ENCODE data around the gene IRX4.

Gene IRX4

DNA sequence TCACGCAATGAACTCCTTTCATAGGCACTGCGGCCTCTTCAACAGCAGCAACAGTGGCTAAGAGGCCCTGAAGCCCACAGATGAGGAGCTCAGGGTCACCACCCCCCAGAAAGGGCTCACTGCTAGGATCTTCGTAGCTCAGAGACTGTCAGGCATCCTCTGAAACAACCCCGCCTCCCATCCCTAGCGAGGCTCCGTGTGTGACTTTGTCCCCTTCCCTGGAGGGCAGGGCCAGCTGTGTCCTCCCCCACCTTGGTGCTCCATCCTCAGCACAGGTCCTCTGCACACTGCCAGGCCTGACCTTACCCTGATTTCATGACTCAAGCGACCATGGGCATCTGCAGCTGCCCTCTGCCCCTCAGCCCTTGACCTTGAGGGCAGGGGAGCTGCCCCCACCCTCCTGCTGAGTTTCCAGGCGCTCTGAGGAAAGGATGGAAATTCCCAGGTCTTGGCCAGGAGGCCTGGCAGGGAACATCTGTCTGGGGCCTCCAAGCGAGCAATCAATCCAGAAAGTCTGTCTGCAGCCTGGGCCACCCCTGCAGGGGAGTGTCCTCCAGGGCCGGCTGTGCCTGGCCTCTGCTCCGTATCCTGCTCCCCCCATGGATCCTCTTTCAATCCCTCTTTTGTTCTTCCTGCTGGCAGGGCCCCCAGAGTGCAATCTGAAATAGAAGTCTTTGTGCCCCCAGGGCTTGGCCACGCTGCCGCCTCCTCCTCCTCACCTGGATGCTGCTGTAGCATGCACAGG lies 6.8 kb upstream of the IRX4 start:
- no peak for DNase-seq

DNA sequence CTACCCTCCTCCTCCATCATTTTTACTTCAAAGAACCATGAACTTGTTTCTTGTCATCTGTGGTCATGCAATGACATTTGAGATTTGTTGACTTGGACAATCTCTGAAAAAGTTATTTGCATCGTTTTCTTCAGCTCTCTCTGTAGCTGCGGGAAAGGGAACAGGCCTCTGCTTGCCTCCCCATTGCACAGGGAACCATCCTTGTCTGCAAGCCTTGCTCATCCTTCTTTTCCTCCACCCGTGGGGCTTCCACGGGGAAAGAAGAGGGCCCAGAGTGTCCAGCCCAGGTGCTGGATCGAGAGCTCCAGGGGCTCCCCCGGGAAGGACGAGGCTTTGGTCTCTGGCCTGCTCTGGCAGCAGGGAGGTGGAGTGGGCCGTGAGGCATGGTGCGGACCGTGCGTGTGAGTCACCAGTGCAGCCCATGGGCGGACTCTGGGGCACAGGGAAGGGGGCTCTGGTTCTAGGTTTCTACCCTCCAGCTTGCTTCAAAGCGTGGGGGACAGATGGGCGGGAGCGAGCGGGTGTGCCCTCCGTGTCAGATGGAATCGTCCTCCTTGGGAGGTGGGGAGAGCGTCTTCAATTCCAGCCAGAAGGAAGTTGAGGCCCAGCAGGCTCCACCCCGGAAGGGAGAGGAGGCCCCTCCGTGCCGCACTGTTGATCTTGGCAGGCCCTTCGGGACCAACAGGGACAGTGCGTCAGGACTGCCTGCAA lies 6.0 kb upstream of the IRX4 start:
- DNase-seq: no peak

DNA sequence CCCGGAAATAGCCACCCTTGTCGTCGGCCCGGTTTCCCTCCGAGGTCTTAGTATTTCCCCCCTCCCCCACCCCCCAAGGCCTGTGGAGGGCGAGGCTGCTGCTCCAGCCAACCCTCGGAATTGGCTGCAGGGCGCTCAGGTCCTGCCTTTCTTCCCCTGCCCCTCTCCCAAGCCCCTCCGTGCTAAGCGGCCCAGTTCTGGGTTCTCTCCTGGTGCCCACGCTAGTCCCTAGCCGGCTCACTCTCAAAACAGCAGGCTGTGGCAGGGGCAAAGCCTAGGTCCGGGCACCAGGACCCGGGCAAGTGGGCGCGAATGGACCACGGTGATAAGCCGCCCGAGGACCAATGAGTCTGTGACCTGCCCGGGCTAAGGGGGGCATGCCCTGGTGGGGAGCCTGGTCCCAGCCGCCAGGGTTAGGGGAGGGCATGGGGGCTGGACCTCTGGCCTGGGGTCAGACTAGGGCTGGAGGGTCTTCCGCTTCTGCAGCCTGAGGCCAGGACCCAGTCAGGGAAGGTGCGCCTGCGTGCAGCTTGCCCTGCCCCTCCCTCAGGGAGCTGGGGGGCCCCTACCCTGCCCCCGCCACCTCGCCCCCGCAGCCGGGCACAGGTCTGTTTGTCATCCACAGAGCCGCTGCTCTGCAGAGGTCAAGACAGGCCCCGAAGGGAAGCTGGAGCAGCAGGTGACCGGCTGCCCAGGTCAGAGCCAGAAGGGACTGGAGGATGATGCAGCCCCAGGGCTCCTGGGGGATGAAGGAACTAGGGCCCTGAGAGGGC lies 5.0 kb upstream of the IRX4 start:
- no peak for DNase-seq

DNA sequence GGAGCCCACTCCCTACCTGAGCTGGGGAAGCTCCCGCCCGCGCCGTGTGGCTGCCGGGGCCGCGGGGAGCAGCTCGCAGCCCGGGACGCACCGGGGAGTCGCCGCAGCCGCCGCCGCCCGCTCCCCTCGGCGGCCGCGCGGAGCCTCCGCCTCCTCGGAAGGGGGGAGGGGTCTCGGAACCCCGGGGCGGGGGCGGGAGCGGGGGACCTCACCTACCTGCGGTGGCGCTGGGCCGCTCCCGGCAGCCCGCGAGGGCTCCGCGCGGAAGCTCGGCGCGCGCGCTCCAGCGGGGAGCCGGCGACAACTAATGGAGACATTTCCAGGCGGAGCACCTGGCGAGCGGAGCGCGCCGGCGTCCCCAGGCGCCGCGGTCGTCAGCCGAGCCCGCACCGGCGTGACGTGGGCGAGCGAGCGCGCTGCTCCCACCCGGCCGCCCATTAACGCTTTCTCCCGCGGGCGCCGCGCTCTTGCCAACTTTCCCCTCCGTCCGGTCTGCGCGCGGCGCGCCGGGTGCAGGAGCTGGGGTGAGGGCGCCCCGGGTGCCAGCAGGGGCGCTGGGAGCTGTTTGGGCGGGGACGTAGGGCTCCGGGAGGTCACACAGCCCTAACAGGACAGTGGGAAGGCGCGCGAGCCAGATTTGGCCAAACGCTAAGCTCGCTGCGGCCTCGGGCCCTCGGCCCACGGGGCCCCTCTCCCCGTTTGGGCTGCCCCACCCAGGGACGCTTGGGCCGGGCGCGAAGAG lies 4.3 kb upstream of the IRX4 start:
- no peak for DNase-seq

DNA sequence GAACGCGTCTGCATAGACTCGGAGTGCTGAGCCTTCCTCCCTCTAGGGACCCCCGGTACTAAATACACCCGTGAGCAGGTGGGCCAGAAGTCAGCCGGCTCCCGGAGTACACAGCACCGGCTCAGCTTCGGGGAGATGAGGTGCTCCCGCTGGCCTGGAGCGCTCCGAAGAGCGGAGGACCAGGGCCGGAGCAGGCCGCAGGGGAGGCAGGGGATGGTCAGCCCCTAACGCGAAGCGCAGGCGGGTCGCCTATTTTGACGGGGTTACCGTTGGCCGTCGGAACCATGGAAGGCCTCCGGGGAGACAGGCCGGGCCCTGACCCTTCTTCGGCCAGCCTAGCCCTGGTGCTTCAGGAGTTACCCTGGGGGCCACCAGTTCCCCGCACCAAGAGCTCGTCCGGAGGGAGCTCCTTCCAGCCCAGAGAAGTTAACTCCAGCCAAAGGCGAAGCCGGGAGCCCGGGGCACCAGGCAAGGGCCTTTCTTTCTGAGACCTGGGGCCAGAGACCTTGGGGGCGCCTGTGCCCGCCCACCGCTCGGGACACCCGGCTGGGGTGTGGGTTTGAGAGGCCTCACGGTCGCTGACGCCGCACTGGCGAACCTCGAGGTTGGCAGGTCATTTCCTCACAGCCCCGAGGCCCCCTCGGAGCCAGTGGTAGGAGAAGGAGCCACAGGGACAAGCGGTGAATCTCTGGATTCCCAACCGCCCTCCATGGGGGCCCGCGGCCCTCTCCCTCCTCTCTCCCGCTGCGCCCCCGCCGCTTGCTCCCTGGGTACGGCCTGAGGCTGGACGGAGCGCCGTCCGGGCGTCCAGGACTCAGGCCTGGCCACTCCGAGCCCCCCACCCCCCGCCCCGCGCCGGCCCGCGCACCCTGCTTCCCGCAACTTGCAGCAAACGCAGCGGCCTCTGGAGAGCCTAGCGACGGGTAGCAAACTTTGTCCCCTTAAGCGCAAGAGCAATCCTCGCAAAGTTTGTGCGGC lies 3.4 kb upstream of the IRX4 start:
- DNase-seq: no peak

DNA sequence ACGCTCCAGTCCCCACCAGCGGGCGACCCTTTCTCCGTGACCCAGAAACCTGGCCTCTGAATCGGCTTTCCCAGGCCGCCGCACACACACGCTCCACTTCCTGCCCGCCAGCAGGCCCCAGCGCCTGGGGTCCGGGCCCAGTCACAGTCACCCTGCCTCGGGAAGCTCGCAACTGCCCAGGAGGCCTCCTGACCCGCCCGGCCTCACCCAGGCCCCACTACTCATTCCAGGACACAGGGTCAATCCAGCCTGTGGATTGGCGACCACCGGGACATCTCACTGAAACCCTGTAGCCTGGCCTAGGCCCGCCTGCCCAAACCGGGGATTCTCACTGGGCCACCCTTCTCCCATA lies 2.7 kb upstream of the IRX4 start:
- DNase-seq: no peak

DNA sequence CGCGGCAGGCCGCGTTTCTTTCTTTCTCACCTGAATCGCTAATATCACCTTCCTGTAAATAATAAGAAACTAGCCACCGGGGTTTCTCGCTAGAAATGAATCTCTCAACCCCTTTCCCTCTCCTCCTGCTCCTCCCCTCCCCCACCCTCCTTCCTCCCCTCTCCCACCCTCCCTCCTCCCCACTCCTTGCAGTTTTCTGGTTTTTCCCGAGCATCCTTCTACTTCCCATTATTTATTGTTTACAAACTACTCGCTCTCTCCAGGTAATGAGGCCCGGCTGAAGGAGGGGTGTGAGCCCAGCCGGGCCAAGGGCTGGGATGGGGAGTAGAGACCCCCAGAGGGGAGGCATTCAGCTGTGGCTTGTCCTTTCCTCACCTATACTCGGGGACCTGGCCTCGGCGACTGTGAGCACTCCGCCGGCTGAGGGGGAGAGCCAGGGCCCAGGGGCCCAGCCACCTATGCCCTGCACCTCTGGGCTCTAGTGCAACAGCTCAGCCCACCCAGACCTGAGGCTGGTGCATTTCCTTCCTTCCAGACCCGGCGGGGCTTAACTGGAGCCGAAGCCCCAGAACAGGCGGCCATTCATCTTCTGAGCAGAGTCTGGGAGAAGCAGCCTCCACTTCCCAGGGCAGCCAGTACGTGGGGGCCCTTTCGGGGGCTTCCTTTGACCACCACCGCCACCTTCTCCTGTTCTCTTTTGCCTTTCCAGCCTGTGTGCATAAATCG lies 2.1 kb upstream of the IRX4 start:
- DNase-seq: no peak

DNA sequence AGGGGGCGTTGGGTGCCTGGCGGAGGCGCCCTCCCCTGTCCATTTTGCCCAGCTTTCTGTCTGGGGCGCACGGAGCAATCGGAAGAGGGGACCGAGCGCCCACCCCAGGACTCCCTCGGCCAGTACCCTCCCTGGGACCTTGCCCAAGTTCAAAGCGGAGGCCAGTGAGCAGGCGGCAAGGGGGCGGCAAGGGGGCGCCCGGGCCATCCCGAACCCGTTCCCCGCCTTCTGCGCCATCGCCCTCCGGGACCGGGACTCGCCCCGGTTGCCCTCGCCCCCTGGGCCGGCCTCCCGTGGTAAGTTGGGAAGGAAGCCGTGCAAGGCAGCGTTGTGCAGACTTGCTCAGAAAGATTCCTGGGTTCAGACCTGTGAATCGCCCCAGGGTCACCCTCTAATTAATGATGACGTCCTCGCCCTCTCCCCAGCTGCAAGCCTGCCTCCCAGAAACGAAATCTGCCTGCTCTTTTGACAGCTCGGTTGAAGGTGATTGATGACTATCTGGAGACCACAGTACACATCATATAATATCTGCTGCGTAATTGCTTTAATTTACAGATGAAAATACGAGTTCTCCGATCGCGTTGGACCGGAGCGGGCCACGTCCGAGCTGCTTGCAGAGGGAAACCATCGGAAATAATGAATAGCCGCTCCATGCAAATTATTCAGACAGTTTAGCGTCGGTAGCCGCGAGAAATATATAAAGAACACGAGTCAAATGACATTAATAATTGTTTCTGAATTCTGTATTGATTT lies 1.4 kb upstream of the IRX4 start:
- DNase-seq: no peak

DNA sequence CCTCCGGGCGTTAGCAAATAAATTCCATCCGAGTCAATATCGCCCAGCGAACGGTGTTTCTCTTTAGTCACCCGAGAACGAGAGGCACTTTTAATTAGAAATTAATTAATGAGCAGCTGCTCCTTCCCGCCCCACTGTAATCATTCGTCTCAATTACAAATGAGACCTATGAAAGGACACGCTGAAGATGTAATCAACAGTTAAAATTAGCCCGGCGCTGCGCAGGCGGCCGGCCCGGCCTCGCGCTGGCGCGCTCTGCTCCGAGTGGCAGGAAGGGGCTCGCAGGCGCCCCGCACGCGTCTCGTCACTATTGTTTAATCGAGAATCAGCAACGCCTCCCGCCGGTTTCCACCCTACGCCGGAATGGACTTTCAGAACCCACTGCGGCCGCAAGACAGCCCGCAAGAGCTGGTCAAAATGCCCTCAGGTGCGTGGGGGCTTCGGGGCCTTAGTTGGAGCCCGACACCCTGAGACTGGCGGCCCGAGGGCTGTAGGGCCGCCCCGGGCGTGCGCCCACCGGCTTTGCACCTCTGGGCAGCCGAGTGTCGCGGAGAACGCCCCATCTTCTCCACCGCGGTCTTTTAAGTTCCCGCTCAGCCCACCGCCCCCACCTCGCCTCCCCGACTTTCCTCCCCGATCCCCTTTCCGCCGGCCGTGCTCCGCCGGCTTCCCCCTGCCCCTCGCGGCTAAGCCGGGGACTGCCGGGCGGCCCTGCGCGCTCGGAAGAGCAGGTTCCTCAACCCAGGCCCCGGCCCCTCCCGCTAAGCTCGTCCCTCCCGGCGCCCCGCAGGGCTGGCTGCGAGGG lies 597 bp upstream of the IRX4 start:
- no peak for DNase-seq

DNA sequence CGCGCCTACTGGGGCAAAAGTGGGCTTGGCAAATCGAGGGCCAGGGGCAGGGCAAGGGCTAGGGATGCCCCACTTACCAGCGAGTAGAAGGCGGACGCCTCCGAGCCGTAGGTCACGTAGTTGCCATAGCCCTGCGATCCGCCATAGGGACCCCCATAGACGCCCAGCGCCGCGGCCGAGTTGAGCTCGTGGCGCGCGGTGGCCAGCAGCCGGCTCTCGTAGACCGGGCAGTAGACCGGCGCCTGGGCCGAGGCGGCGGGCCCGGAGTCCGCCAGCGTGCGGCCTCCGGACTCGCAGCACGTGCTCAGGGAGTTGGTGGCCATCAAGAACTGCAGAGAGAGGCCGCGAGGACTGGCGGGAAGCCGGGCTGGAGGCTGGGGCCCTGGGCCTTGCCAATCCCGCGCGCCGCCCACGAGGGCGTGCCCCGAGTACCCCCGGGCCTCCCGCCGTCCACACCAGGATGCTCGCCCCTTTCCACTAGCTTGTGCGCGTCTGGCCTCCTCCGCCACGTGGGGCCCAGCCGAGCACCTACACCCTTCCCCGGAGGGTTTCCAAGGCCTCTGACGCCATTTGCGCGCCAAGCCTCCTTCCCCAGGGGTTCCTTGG lies 891 bp downstream of the IRX4 start:
- no peak for DNase-seq

DNA sequence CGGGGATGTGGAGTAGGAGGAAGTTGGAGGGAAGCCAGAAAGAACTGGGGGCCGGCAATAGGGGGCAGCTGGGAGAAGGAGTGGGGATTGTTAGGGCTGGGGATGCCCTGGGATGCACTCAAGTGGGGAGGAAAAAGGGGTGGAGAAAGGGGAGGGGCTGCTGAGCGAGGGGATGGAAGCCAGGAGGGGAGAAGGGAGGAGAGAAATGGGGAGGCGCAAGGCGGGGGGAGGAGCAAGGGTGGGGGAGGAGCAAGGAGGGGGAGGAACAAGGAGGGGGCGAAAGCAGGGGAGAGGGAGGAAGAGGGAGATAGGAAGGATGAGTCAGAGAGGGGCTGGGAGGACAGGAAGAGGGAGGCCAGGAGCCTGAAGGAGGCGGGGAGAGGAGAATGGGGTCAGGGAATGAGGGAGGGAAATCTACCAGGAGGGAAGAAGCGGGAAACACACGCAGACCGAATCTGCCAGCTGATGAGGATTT lies 1.6 kb downstream of the IRX4 start:
- no peak for DNase-seq

DNA sequence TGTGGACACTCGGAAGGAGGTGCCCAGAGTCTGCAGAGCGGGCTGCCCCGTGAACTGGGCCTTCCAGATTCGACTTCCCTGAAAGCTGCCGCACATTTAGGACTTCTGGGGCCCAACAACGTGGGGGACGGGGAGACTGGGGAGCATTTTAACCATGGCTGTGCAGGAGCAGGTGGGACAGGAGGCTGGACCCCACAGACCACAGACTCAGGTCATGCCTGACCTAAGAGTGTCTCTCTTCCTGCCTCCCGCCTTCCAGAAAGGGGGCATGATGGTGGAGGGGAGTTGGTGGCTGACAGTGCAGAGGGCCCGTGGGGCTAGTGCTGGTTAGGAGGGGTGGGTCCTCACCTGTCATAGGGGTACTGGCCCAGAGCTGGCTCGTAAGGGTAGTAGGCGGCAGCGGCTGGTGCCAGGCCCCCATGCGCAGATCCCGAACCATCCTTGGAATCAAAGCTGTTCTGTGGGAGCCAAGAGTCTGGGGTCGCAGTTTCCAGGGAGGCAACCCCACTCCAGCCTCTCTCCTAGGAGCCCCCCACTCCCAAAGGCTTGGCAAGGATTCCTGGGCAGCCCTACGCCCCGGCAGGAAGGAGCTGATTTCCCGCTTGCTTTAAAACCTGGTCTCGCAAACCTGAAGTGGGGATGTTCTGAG lies 2.2 kb downstream of the IRX4 start:
- no peak for DNase-seq

DNA sequence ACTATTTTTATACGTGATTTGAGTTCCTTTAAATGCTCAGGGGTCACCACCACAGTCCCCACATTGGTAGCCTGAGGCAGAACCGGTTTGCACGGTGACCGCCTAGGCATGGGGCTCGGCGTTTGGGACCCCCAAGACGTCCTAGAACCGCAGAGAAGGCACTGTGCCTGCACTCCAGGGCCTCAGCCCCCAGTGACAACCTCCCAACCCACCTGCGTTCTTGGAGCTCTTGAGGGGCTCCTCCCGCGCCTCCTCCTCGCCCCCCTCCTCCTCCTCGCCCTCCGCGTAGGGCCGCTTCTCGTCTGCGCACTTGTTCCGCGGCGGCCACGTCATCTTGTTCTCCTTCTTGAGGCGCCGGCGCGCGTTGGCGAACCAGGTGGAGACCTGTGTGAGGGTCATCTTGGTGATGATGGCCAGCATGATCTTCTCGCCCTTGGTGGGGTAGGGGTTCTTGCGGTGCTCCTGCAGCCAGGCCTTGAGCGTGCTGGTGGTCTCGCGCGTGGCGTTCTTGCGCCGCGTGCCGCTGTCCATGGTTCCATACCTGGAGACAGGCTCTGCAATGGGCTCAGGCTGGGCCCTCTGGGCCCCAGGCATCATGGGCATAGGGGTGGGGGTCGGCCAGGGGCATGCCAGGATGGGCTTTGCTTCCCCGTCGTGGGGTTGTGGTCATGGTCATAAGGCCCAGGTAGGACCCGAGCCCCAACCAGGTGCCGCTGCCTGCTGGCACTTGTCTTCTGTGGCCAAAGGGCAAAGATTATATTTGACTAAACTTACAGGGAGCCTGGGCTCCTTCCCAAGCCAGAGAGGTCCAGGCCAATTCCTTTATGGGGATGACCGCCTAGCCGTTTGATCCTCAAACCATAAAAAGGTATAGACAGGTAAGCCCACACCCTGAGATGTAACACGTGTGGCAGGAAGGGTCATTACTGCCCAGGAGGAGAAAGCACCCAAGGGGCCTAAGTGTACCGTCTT lies 3.1 kb downstream of the IRX4 start:
- no peak for DNase-seq

DNA sequence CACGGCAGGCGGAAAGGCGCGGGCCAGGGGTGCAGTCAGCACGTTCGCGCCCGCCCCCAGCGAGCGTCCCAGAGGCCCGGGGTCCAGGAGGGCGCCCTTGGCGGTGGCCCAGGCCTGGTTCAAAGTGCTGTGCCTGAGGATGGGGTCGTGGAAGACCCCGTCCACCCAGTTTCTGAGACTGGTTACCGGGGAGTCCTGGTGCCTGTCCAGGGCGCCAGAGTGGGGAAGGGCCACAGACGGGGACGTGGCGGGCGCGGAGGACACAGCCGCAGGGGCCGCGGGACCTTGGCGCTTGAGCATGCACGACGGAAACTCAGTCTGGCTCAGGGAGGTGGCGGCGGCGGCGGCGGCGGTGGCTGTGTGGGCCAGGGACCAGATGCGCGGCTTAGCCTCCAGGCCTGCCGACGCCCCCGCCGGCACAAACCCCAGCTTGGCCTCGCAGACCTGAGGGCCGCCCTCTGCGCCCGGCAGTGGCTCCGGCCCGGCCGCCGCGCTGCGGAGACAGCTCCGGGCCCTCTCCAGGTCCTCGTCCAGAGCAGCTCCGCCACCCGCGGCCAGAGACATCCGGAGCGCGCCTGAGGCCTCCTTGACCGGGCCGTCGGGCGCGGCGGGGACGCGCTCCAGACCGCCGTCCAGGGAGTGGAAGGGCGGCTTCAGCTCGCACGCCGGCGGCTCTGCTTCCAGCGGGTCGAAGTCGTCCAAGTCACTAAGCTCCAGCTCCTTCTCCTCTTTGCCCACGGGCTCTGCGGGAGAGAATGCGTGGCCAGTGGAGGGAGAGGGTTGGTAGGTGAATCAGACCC lies 4.5 kb downstream of the IRX4 start:
- no peak for DNase-seq

DNA sequence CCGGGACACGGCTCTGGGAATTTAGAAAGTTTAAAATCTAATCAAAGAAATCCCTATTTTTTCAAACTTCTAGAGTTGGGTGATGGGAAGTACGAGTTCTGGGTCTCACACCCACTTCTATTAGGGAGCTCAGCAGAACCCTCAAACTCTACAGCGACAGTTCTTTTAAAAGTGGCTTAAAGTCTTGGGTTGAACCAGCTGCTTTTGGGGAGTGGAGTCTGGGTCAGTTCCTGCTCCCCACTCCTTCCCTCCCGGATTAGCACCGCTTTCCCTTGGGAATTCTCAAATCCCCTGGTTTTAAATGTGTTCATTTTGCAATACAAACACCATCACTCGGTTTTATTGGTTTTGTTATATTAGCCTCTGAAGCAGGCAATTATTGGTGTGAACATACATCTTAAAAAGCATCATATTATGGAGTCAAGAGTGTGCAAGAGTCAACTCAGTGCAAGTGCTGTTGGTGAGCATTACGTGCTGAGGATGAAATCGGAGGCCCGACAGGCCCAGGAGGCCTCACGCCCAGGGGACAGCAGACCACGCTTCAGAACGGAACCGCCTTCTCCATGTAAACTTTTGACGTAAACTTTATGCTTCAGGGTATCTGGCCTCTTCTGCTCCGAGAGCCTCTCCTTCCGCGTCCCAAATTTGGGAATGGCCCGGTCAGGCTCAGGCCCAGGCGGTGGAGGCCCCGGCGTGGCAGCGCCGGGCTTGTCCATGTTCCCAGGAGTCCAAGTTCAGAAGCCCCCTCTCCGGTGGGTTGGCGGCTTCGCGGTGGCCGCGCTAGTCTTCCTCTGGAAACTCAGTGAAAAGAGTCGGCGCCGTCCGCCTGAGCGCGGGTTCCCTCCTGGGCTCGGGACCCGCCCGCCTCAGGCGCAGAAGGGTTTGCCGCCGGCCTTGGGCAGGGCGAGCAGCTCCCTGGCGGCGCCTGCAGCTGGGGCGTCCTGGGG lies 5.3 kb downstream of the IRX4 start:
- DNase-seq: no peak

Measured in GDM1 (cell line).